Measurements from ENCODE around the gene ASPDH. TPM values are rescaled to one million over a fixed set of nuclear protein-coding genes. Genes with fewer than 3 reads are reported as not detected.

The ASPDH gene
- polyA plus RNA-seq, 4 donors: 0.27 to 20.0 (median 11.5) TPM

DNA sequence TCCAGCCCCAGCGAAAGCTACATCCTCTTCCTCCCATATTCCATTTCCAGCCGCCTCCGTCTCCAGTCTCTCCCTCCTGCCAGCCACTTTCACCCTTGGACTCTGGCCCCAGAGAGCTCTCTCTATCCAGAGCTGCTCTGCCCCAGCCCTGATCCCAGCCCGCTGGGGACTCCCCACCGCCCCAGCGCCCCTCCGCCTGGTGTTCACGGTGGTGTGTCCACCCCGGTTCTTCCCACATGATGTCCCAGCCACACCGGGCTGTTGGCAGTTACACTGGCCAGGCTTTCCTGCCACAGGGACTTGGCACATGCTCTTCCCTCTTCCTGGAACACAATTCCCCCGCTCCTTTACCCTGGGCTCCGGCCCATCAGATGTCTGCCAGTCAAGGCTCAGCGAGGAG lies 48.7 kb downstream of the ASPDH start:
- DNase-seq (peak; percentile 71 to 81), FAIRE-seq (no peak)
- no peak overlapping the region for H3K4me3 ChIP-seq (ENCODE audit: low read depth in 1 of 3, low read length in 3 of 3)
- 23 to 70% (median 49%) methylated on average over 13 of the region's 13 CpGs for WGBS, 3 donors
- H3K27ac ChIP-seq (ENCODE audit: low read depth in 1 of 3, low read length in 2 of 3): peak overlapping the region in 1 of 3 donors; percentile 21
- no peaks in the 10 kb centered on the region for H3K36me3 ChIP-seq (ENCODE audit: control insufficient read depth in 3 of 3, insufficient read depth in 2 of 3, low read depth in 1 of 3, low read length in 3 of 3)
- H3K9me3 ChIP-seq (ENCODE audit: control insufficient read depth in 2 of 2, insufficient read depth in 1 of 2, low read depth in 1 of 2, low read length in 1 of 2): no peaks in the 10 kb centered on the region
- H3K4me1 ChIP-seq (ENCODE audit: control insufficient read depth in 3 of 3, insufficient read depth in 2 of 3, low read depth in 1 of 3, low read length in 2 of 3): peaks cover 0 to 20% (median 8%) of the 10 kb centered on the region in 3 donors
- H3K27me3 ChIP-seq (ENCODE audit: control insufficient read depth in 3 of 3, insufficient read depth in 3 of 3, low read length in 3 of 3): peaks cover 0 to 7% (median 0%) of the 10 kb centered on the region in 3 donors

DNA sequence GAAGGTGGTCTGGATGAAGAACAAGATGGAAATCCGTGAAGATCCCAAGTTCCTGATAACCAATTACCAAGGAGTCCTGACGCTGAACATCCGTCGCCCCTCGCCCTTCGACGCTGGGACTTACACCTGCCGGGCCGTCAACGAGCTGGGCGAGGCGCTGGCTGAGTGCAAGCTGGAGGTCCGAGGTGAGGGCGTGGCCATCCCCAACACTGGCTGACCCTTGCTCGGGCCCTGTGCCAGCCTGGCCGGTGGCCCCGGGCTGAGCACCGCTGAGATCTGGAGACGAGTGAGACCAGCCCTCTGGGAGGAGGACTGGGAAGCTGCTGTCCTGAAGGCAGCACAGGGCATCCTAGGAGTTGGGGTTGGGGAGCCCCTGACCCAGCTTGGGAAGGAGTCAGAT lies 49.4 kb downstream of the ASPDH start:
- Histone ChIP-seq H3K27ac (ENCODE audit: low read depth in 1 of 3, low read length in 2 of 3) (no peak overlapping the region), H3K27me3 (ENCODE audit: control insufficient read depth in 3 of 3, insufficient read depth in 3 of 3, low read length in 3 of 3) (peaks cover 0 to 7% (median 0%) of the 10 kb centered on the region in 3 donors), H3K4me3 (ENCODE audit: low read depth in 1 of 3, low read length in 3 of 3) (no peak overlapping the region), H3K4me1 (ENCODE audit: control insufficient read depth in 3 of 3, insufficient read depth in 2 of 3, low read depth in 1 of 3, low read length in 2 of 3) (peaks cover 0 to 20% (median 8%) of the 10 kb centered on the region in 3 donors), H3K9me3 (ENCODE audit: control insufficient read depth in 2 of 2, insufficient read depth in 1 of 2, low read depth in 1 of 2, low read length in 1 of 2) (no peaks in the 10 kb centered on the region), H3K36me3 (ENCODE audit: control insufficient read depth in 3 of 3, insufficient read depth in 2 of 3, low read depth in 1 of 3, low read length in 3 of 3) (no peaks in the 10 kb centered on the region)
- 25 to 68% (median 41%) methylated on average over 19 of the region's 19 CpGs for WGBS, 3 donors
- DNase-seq (peak in 1 of 2 donors; percentile 15), FAIRE-seq (no peak)

DNA sequence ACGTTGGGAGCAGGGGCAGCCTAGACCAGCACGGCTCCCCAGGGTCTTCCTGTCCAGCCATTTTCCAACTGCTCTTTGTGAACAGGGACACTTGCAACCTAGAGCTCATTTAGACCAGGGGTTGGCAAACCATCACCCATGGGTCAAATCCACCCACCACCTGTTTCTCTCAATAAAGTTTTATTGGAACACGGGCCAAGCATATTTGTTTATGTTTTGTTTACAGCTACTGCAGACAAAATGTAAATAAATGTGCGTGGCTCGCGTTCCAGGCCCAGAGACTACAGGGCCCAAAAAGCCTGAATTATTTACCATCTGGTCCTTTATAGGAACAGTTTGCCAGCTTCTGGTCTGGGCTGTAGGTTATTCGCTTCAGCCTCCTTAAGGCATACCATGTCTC lies 50.7 kb downstream of the ASPDH start:
- WGBS, 3 donors: 66 to 80% (median 76%) methylated on average over 7 of the region's 7 CpGs
- Histone ChIP-seq H3K4me3 (ENCODE audit: low read depth in 1 of 3, low read length in 3 of 3) (no peak overlapping the region), H3K36me3 (ENCODE audit: control insufficient read depth in 3 of 3, insufficient read depth in 2 of 3, low read depth in 1 of 3, low read length in 3 of 3) (no peaks in the 10 kb centered on the region), H3K27ac (ENCODE audit: low read depth in 1 of 3, low read length in 2 of 3) (no peak overlapping the region), H3K27me3 (ENCODE audit: control insufficient read depth in 3 of 3, insufficient read depth in 3 of 3, low read length in 3 of 3) (peaks cover 2 to 14% (median 3%) of the 10 kb centered on the region in 3 donors), H3K4me1 (ENCODE audit: control insufficient read depth in 3 of 3, insufficient read depth in 2 of 3, low read depth in 1 of 3, low read length in 2 of 3) (peaks cover 0 to 20% (median 8%) of the 10 kb centered on the region in 3 donors), H3K9me3 (ENCODE audit: control insufficient read depth in 2 of 2, insufficient read depth in 1 of 2, low read depth in 1 of 2, low read length in 1 of 2) (no peaks in the 10 kb centered on the region)
- FAIRE-seq (no peak), DNase-seq (no peak)

Other genes with a start within 250 kb of the ASPDH start
- gene KCNC3, start 184.5 kb downstream of the ASPDH start, polyA plus RNA-seq: 1 to 10 TPM in 1 of 4 donors, under 1 TPM in 3; 0.22 to 1.6 (median 0.43) TPM
- gene NAPSA, start 148.3 kb downstream of the ASPDH start, polyA plus RNA-seq: 1 to 10 TPM; 1.8 to 9.6 (median 5.2) TPM
- gene NR1H2, start 137.5 kb downstream of the ASPDH start, polyA plus RNA-seq: 10 to 100 TPM; 40.4 to 78.4 (median 62.7) TPM
- 10 to 100 TPM; 25.0 to 34.0 (median 30.6) TPM for gene POLD1, start 129.6 kb downstream of the ASPDH start, polyA plus RNA-seq
- 10 to 100 TPM; 16.6 to 44.3 (median 31.4) TPM for gene SPIB, start 95.0 kb downstream of the ASPDH start, polyA plus RNA-seq
- under 1 TPM in 2 of 4 donors, not detected in 2; 0.27 to 0.49 TPM for gene MYBPC2, start 81.0 kb downstream of the ASPDH start, polyA plus RNA-seq
- gene EMC10, start 37.4 kb downstream of the ASPDH start, polyA plus RNA-seq: 100 to 1,000 TPM in 2 of 4 donors, 10 to 100 TPM in 2; 53.7 to 164 (median 116) TPM
- gene GARIN5A, start 37.1 kb downstream of the ASPDH start, polyA plus RNA-seq: 1 to 10 TPM in 2 of 4 donors, under 1 TPM in 1, not detected in 1; 0.89 to 3.4 (median 2.1) TPM
- 10 to 100 TPM; 21.2 to 97.8 (median 74.1) TPM for gene JOSD2, start 2.7 kb downstream of the ASPDH start, polyA plus RNA-seq
- 1 to 10 TPM in 3 of 4 donors, not detected in 1; 1.1 to 5.4 (median 3.2) TPM for gene LRRC4B, start 54.5 kb upstream of the ASPDH start, polyA plus RNA-seq
- under 1 TPM in 2 of 4 donors, not detected in 2; 0.15 to 0.57 TPM for gene SYT3, start 126.0 kb upstream of the ASPDH start, polyA plus RNA-seq
- under 1 TPM in 1 of 4 donors, not detected in 3; 0.19 TPM for gene C19orf81, start 135.5 kb upstream of the ASPDH start, polyA plus RNA-seq
- gene SHANK1, start 205.9 kb upstream of the ASPDH start, polyA plus RNA-seq: 1 to 10 TPM in 1 of 4 donors, under 1 TPM in 2, not detected in 1; under 0.01 to 1.4 (median 0.46) TPM
- gene CLEC11A, start 209.5 kb upstream of the ASPDH start, polyA plus RNA-seq: 10 to 100 TPM in 1 of 4 donors, 1 to 10 TPM in 2, not detected in 1; 1.4 to 11.4 (median 4.7) TPM

Measured in small intestine (tissue), 7 donors.